ENCODE measurements around the gene PTPRN2. TPM values are rescaled to one million over a fixed set of nuclear protein-coding genes. Genes with fewer than 3 reads are reported as not detected.

The PTPRN2 gene
- total and polyA plus RNA-seq, 7 donors: 3.2 to 7.1 (median 5.5) TPM

DNA sequence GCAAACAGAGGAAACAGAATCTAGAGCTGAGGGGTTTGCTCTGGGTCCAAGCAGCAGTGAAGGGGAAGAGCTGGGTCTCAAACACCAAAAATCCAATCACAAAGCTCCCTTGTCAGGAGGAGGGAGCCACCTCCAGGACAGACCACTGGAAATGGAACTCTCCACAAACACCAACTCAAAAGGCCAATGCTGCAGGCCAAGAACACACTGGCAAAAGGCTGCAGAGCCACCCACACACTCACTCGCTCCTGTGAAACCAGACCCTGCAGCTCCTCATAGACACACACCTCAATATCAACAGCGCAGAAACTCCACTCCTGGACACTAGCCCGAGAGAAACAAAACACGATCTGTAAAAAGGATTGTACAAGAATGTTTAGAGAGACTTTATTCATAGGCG lies 213.5 kb downstream of the PTPRN2 start:
- intact Hi-C loops (cut with DNase I): no loop called here
- 80 to 82% methylated on average over 5 of the region's 5 CpGs for WGBS, 2 donors
- Histone ChIP-seq H3K27ac (no peak overlapping the region), H3K36me3 (no peaks in the 10 kb centered on the region), H3K4me1 (no peaks in the 10 kb centered on the region), H3K9me3 (no peaks in the 10 kb centered on the region), H3K27me3 (no peaks in the 10 kb centered on the region), H3K4me3 (no peak overlapping the region)
- DNase-seq: peak; percentile 19
- TF ChIP-seq POLR2AphosphoS5 (IDR thresholded peaks at IDR 0.05) (no peak), POLR2A (IDR thresholded peaks at IDR 0.05) (no peak), EP300 (IDR thresholded peaks at IDR 0.05) (no peak), CTCF (IDR thresholded peaks at IDR 0.05) (no peak)

- Histone ChIP-seq H3K27ac (no peak overlapping the region), H3K4me1 (no peaks in the 10 kb centered on the region), H3K27me3 (no peaks in the 10 kb centered on the region), H3K36me3 (no peaks in the 10 kb centered on the region), H3K9me3 (no peaks in the 10 kb centered on the region), H3K4me3 (no peak overlapping the region)
- WGBS, 2 donors: 75 to 87% methylated on average over 18 of the region's 18 CpGs
- intact Hi-C loops (cut with DNase I): no loop called here
- no peak for DNase-seq
- TF ChIP-seq POLR2AphosphoS5 (IDR thresholded peaks at IDR 0.05): no peak
These were observed 214.0 kb downstream of the PTPRN2 start for GRCh38 chr7:158373476-158374133.

DNA sequence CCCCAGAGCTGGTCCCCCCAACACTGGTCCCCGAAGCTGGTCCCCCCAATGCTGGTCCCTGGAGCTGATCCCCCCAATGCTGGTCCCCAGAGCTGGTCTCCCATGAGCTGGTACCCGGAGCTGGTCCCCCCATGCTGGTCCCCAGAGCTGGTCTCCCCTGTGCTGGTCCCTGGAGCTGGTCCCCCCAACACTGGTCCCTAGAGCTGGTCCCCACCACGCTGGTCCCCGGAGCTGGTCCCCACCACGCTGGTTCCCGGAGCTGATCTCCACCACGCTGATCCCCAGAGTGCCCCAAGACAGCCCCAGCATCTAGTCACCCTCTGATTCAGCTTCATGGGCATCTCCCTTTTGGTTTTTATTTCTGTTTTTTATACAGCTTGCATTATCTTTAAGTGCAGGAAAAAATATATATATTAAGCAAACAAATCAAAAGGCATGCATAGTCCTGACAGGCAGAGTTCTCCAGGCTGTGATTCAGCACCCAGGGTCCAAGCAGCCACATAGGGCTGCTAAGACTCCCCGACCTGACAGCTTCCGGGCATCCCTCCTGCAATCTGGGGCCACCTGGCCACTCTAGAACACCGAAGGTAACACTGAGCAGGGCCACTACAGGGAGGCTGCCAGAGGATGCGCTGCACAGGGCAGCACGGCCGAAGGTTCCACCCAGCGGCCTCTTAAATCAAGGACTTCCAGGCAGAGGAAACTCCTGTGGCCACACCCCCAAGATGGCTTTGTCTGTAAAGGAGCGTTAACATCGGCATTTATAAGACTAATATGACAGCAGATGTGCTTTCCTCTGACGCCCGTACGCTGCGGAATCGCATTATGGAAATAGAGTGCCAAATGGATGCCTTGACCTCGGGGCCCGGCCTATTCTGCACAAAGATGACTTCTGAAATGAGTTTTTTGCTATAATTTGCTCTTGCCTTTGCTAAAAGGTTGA lies 215.0 kb downstream of the PTPRN2 start:
- Histone ChIP-seq H3K4me1 (no peaks in the 10 kb centered on the region), H3K9me3 (no peaks in the 10 kb centered on the region), H3K27me3 (no peaks in the 10 kb centered on the region), H3K27ac (no peak overlapping the region), H3K36me3 (no peaks in the 10 kb centered on the region), H3K4me3 (no peak overlapping the region)
- no peak for DNase-seq
- 80 to 81% methylated on average over 23 of the region's 23 CpGs for WGBS, 2 donors
- TF ChIP-seq POLR2AphosphoS5 (IDR thresholded peaks at IDR 0.05) (no peak), CTCF (IDR thresholded peaks at IDR 0.05) (no peak), POLR2A (IDR thresholded peaks at IDR 0.05) (no peak), EP300 (IDR thresholded peaks at IDR 0.05) (no peak)
- intact Hi-C loops (cut with DNase I): no loop called here

DNA sequence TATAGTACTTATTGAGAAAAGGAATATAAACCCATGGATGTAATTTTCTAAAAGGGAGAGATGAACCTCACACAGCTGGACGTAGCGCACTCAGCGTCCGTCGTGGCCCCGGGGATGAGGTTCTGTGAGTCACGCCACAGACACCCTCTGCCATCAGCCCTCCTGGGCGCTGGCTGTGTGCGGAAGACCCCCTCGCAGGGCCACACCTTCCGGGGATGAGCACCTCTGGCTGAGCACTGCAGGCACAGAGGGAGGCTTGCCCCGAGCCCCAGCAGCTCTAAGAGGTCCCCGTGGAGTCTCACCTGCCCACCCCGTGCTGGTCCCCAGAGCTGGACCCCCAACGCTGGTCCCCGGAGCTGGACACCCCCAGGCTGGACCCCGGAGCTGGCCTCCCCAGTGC lies 215.8 kb downstream of the PTPRN2 start:
- H3K9me3 ChIP-seq: no peaks in the 10 kb centered on the region
- H3K27ac ChIP-seq: no peak overlapping the region
- H3K4me3 ChIP-seq: no peak overlapping the region
- DNase-seq: peak; percentile 36
- H3K27me3 ChIP-seq: no peaks in the 10 kb centered on the region
- WGBS, 2 donors: 81 to 84% methylated on average over 17 of the region's 17 CpGs
- H3K36me3 ChIP-seq: no peaks in the 10 kb centered on the region
- H3K4me1 ChIP-seq: no peaks in the 10 kb centered on the region
- intact Hi-C loops (cut with DNase I): no loop called here
- TF ChIP-seq POLR2AphosphoS5 (IDR thresholded peaks at IDR 0.05) (no peak), POLR2A (IDR thresholded peaks at IDR 0.05) (no peak), EP300 (IDR thresholded peaks at IDR 0.05) (no peak)

DNA sequence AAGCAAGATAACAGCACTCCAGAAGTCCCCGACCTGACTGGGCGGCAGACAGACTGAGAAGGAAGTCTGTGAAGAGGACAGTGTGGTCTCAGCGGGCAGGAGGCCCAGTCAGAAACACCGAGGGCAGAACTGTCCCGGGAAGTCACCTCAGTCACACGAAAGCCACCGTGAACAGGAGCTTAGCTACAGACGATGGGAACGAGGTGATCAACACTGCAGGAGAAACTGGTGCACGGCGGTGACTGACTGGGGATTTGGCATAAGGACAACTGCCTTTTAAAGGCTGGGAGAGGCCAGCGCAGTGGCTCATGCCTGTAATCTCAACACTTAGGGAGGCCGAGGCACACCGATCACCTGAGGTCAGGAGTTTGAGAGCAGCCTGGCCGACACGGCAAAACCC lies 217.8 kb downstream of the PTPRN2 start:
- H3K4me3 ChIP-seq: no peak overlapping the region
- no peaks in the 10 kb centered on the region for H3K27me3 ChIP-seq
- no peaks in the 10 kb centered on the region for H3K36me3 ChIP-seq
- peak; percentile 35 for DNase-seq
- 91 to 92% methylated on average over 16 of the region's 16 CpGs for WGBS, 2 donors
- intact Hi-C loops (cut with DNase I): no loop called here
- no peaks in the 10 kb centered on the region for H3K9me3 ChIP-seq
- H3K27ac ChIP-seq: no peak overlapping the region
- TF ChIP-seq POLR2A (IDR thresholded peaks at IDR 0.05): no peak
- no peak for TF ChIP-seq POLR2AphosphoS5 (IDR thresholded peaks at IDR 0.05)
- no peak for TF ChIP-seq CTCF (IDR thresholded peaks at IDR 0.05)
- TF ChIP-seq EP300 (IDR thresholded peaks at IDR 0.05): no peak
- no peaks in the 10 kb centered on the region for H3K4me1 ChIP-seq

Measured in sigmoid colon (tissue), 7 donors.